Measurements from ENCODE around the gene ZNF500. TPM values are rescaled to one million over a fixed set of nuclear protein-coding genes. Genes with fewer than 3 reads are reported as not detected.
A peak's percentile ranks its signal among the peaks of the same experiment; 100 is the strongest.

ZNF500 gene
- total and polyA plus RNA-seq, 4 donors, result 3.0 to 7.4 (median 5.0) TPM

DNA sequence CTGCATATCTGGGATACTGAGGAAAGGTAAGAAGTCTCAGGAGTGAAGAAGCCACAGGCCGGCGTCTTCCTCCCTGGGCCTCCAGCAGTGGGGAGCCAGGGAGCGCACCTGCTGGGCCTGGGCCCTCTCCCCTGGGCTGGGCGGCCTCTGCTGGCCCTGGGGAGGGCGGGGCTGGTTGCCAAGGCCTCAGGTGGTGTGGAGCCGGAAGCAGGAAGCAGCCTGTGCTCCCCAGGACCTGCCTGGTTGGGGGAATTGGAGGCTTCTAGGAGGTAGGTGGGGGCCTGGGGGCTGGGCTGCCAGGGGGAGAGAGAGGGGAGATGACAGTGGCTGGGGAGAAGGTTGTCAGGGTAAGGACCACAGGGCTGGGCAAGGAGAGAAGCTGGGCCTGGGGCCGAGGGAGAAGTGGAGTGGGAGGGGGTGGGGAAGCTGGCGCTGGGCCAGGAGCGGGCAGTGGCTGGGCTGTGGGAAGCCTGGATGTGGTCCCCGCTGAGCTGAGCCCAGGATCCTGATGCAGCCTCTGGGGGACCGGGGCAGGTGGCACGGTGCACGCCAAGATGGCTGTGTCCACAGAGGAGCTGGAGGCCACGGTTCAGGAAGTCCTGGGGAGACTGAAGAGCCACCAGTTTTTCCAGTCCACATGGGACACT, 28.3 kb upstream of the ZNF500 start, which contains the start of gene SMIM22:
TSS of gene SMIM22 (plus strand) at position 189 of the 647 bp plus-strand sequence. CDS start at position 555, 366 bp downstream.
- Histone ChIP-seq H3K36me3 (ENCODE audit: control insufficient read depth in 4 of 4, insufficient read depth in 3 of 4, low read depth in 1 of 4, low read length in 3 of 4) (peaks cover 0 to 20% (median 7%) of the 10 kb centered on the region in 4 donors), H3K27me3 (ENCODE audit: control insufficient read depth in 4 of 4, insufficient read depth in 4 of 4, low read length in 3 of 4) (no peaks in the 10 kb centered on the region), H3K4me1 (ENCODE audit: control insufficient read depth in 4 of 4, insufficient read depth in 4 of 4, low read length in 3 of 4) (no peaks in the 10 kb centered on the region), H3K9ac (ENCODE audit: low read depth in 1 of 2, low read length in 2 of 2) (no peak within 1 kb of the TSS), H3K27ac (ENCODE audit: low read depth in 1 of 2, low read length in 2 of 2) (no peak within 1 kb of the TSS), H3K9me3 (ENCODE audit: control insufficient read depth in 4 of 4, low read length in 3 of 4) (no peaks in the 10 kb centered on the region), H3K4me3 (ENCODE audit: low read depth in 1 of 3, low read length in 3 of 3) (no peak within 1 kb of the TSS)
- no peak for DNase-seq (ENCODE audit: low spot score)
- TF ChIP-seq EGR1 (IDR thresholded peaks at IDR 0.05; ENCODE audit: low read depth in 2 of 2), result no peak
- 83% methylated on average over 14 of the region's 14 CpGs for WGBS

DNA sequence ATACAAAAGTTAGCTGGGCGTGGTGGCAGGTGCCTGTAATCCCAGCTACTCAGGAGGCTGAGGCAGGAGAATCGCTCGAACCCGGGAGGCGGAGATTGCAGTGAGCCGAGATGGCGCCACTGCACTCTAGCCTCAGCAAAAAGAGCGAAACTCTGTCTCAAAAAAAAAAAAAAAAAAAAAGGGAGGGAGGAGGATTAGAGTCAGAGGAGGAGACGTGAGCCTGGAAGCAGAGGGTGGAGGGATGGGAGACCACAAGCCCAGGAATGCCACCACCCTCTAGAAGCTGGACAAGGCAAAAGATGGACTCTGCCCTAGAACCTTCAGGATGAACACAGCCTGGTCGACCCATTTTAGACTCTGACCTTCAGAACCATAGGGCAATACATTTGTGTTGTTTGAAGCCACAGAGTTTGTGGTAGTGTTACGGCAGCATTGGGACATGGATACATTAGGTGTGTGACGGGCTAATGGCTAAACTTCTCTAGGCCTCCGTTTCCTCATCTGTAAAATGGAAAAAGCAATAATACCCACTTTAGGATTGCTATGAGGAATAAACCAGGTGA, 26.1 kb upstream of the ZNF500 start:
- H3K9ac ChIP-seq (ENCODE audit: low read depth in 1 of 2, low read length in 2 of 2), result no peak overlapping the region
- peaks cover 0 to 5% (median 4%) of the 10 kb centered on the region in 4 donors for H3K4me1 ChIP-seq (ENCODE audit: control insufficient read depth in 4 of 4, insufficient read depth in 4 of 4, low read length in 3 of 4)
- peaks cover 0 to 11% (median 4%) of the 10 kb centered on the region in 4 donors for H3K36me3 ChIP-seq (ENCODE audit: control insufficient read depth in 4 of 4, insufficient read depth in 3 of 4, low read depth in 1 of 4, low read length in 3 of 4)
- DNase-seq (ENCODE audit: low spot score), result no peak
- H3K9me3 ChIP-seq (ENCODE audit: control insufficient read depth in 4 of 4, low read length in 3 of 4), result no peaks in the 10 kb centered on the region
- no peak overlapping the region for H3K4me3 ChIP-seq (ENCODE audit: low read depth in 1 of 3, low read length in 3 of 3)
- H3K27ac ChIP-seq (ENCODE audit: low read depth in 1 of 2, low read length in 2 of 2), result no peak overlapping the region
- WGBS, result 75% methylated on average over 13 of the region's 13 CpGs
- no peak for TF ChIP-seq NR2F2 (IDR thresholded peaks at IDR 0.05)
- TF ChIP-seq RAD21 (IDR thresholded peaks at IDR 0.05), result no peak
- no peak for TF ChIP-seq YY1 (IDR thresholded peaks at IDR 0.05)
- TF ChIP-seq HNF4A (conservative IDR thresholded peaks at IDR 0.05), result peak; percentile 53 to 82
- TF ChIP-seq HNF4G (IDR thresholded peaks at IDR 0.05), result peak; percentile 34
- TF ChIP-seq GABPA (IDR thresholded peaks at IDR 0.05 in 1 of 2, conservative IDR thresholded peaks at IDR 0.05 in 1 of 2), result no peak
- no peak for TF ChIP-seq JUND (IDR thresholded peaks at IDR 0.05)
- no peaks in the 10 kb centered on the region for H3K27me3 ChIP-seq (ENCODE audit: control insufficient read depth in 4 of 4, insufficient read depth in 4 of 4, low read length in 3 of 4)

DNA sequence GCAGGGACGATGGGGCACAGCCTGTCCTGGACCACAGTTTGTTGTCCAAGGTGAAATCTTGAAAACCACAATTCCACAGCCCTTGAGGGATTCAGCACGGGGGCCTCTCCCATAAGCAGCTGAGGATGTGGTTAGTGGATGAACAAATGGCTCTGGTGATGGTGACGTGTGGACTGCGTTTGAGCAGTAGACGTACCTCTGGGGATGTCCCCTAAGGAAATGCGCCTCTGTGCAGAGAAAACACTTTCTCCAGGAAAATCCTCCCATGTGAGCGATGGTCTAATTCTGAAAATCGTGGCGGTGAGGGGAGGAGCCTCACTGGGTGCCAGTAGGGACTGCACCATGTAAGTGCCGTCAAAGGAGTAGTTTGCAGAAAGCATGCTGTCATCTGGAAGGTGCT, 23.9 kb upstream of the ZNF500 start:
- DNase-seq (ENCODE audit: low spot score), result no peak
- Histone ChIP-seq H3K27ac (ENCODE audit: low read depth in 1 of 2, low read length in 2 of 2) (no peak overlapping the region), H3K9ac (ENCODE audit: low read depth in 1 of 2, low read length in 2 of 2) (no peak overlapping the region), H3K27me3 (ENCODE audit: control insufficient read depth in 4 of 4, insufficient read depth in 4 of 4, low read length in 3 of 4) (no peaks in the 10 kb centered on the region), H3K36me3 (ENCODE audit: control insufficient read depth in 4 of 4, insufficient read depth in 3 of 4, low read depth in 1 of 4, low read length in 3 of 4) (peaks cover 0 to 3% (median 1%) of the 10 kb centered on the region in 4 donors), H3K9me3 (ENCODE audit: control insufficient read depth in 4 of 4, low read length in 3 of 4) (no peaks in the 10 kb centered on the region), H3K4me3 (ENCODE audit: low read depth in 1 of 3, low read length in 3 of 3) (no peak overlapping the region), H3K4me1 (ENCODE audit: control insufficient read depth in 4 of 4, insufficient read depth in 4 of 4, low read length in 3 of 4) (peaks cover 0 to 5% (median 4%) of the 10 kb centered on the region in 4 donors)
- WGBS, result 85% methylated on average over 10 of the region's 10 CpGs
- TF ChIP-seq, protein P1, sequence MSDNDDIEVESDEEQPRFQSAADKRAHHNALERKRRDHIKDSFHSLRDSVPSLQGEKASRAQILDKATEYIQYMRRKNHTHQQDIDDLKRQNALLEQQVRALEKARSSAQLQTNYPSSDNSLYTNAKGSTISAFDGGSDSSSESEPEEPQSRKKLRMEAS (IDR thresholded peaks at IDR 0.05), result no peak

DNA sequence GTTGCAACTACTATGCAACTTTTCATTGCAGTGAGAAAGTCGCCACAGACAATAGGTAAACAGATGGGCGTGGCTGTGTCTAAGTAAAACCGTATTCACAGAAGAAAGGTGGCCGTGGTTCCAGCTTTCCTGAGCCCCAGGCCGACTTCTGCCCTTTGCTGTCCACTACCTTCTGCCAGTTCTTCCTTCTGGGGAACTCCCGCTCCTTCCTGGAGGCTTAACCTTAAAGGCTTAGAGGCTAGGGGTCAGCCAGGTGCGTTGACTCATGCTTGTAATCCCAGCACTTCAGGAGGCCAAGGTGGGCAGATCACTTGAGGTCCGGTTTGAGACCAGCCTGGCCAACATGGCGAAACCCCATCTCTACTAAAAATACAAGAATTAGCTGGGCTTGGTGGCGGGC, 23.3 kb upstream of the ZNF500 start:
- H3K4me1 ChIP-seq (ENCODE audit: control insufficient read depth in 4 of 4, insufficient read depth in 4 of 4, low read length in 3 of 4), result peaks cover 0 to 5% (median 4%) of the 10 kb centered on the region in 4 donors
- H3K27me3 ChIP-seq (ENCODE audit: control insufficient read depth in 4 of 4, insufficient read depth in 4 of 4, low read length in 3 of 4), result no peaks in the 10 kb centered on the region
- TF ChIP-seq HNF4A (conservative IDR thresholded peaks at IDR 0.05) (no peak), RXRA (IDR thresholded peaks at IDR 0.05) (no peak), GABPA (IDR thresholded peaks at IDR 0.05 in 1 of 2, conservative IDR thresholded peaks at IDR 0.05 in 1 of 2) (no peak), JUND (IDR thresholded peaks at IDR 0.05) (no peak), EGR1 (IDR thresholded peaks at IDR 0.05; ENCODE audit: low read depth in 2 of 2) (no peak), TAF1 (conservative IDR thresholded peaks at IDR 0.05) (no peak), SP1 (IDR thresholded peaks at IDR 0.05) (no peak), YY1 (IDR thresholded peaks at IDR 0.05) (no peak), FOXA2 (IDR thresholded peaks at IDR 0.05) (no peak)
- TF ChIP-seq, protein P2, sequence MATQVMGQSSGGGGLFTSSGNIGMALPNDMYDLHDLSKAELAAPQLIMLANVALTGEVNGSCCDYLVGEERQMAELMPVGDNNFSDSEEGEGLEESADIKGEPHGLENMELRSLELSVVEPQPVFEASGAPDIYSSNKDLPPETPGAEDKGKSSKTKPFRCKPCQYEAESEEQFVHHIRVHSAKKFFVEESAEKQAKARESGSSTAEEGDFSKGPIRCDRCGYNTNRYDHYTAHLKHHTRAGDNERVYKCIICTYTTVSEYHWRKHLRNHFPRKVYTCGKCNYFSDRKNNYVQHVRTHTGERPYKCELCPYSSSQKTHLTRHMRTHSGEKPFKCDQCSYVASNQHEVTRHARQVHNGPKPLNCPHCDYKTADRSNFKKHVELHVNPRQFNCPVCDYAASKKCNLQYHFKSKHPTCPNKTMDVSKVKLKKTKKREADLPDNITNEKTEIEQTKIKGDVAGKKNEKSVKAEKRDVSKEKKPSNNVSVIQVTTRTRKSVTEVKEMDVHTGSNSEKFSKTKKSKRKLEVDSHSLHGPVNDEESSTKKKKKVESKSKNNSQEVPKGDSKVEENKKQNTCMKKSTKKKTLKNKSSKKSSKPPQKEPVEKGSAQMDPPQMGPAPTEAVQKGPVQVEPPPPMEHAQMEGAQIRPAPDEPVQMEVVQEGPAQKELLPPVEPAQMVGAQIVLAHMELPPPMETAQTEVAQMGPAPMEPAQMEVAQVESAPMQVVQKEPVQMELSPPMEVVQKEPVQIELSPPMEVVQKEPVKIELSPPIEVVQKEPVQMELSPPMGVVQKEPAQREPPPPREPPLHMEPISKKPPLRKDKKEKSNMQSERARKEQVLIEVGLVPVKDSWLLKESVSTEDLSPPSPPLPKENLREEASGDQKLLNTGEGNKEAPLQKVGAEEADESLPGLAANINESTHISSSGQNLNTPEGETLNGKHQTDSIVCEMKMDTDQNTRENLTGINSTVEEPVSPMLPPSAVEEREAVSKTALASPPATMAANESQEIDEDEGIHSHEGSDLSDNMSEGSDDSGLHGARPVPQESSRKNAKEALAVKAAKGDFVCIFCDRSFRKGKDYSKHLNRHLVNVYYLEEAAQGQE (IDR thresholded peaks at IDR 0.05), result no peak
- TF ChIP-seq, protein P3, sequence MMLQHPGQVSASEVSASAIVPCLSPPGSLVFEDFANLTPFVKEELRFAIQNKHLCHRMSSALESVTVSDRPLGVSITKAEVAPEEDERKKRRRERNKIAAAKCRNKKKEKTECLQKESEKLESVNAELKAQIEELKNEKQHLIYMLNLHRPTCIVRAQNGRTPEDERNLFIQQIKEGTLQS (IDR thresholded peaks at IDR 0.05), result no peak
- TF ChIP-seq, protein P1 (IDR thresholded peaks at IDR 0.05), result no peak
- TF ChIP-seq, protein P4, sequence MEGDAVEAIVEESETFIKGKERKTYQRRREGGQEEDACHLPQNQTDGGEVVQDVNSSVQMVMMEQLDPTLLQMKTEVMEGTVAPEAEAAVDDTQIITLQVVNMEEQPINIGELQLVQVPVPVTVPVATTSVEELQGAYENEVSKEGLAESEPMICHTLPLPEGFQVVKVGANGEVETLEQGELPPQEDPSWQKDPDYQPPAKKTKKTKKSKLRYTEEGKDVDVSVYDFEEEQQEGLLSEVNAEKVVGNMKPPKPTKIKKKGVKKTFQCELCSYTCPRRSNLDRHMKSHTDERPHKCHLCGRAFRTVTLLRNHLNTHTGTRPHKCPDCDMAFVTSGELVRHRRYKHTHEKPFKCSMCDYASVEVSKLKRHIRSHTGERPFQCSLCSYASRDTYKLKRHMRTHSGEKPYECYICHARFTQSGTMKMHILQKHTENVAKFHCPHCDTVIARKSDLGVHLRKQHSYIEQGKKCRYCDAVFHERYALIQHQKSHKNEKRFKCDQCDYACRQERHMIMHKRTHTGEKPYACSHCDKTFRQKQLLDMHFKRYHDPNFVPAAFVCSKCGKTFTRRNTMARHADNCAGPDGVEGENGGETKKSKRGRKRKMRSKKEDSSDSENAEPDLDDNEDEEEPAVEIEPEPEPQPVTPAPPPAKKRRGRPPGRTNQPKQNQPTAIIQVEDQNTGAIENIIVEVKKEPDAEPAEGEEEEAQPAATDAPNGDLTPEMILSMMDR (IDR thresholded peaks at IDR 0.05; ENCODE audit: low read depth, low read length, missing input control), result no peak
- H3K27ac ChIP-seq (ENCODE audit: low read depth in 1 of 2, low read length in 2 of 2), result no peak overlapping the region
- 82% methylated on average over 10 of the region's 10 CpGs for WGBS
- H3K9me3 ChIP-seq (ENCODE audit: control insufficient read depth in 4 of 4, low read length in 3 of 4), result no peaks in the 10 kb centered on the region
- DNase-seq (ENCODE audit: low spot score), result no peak
- no peaks in the 10 kb centered on the region for H3K36me3 ChIP-seq (ENCODE audit: control insufficient read depth in 4 of 4, insufficient read depth in 3 of 4, low read depth in 1 of 4, low read length in 3 of 4)
- no peak overlapping the region for H3K9ac ChIP-seq (ENCODE audit: low read depth in 1 of 2, low read length in 2 of 2)
- no peak overlapping the region for H3K4me3 ChIP-seq (ENCODE audit: low read depth in 1 of 3, low read length in 3 of 3)
